Eye (tissue), 1 donor: ENCODE data around the gene ESCO1.
A peak's percentile ranks its signal among the peaks of the same experiment; 100 is the strongest.

Experiments used
- DNase-seq: peaks from one replicate; pipeline ENCODE4 v3.0.0-alpha.2; 2015

Gene ESCO1

DNA sequence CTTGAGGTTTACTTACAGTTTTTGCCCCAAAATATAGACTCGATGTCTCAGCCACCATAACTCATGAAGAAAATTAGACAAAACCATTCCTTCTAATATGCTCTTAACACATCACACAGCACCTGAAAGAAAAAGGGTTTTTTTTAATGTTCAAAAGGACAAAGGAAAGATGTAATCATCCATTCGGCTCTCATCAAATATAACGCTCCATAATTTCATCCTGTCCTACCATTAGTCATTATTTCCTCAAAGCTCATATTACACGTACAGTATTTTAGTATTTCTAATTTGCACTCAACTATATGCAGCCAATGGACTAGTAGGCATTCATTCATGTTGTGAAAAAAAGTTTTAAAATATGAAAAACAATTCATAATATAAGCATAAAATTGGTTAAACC lies 24.8 kb downstream of the ESCO1 start:
- no peak for DNase-seq

DNA sequence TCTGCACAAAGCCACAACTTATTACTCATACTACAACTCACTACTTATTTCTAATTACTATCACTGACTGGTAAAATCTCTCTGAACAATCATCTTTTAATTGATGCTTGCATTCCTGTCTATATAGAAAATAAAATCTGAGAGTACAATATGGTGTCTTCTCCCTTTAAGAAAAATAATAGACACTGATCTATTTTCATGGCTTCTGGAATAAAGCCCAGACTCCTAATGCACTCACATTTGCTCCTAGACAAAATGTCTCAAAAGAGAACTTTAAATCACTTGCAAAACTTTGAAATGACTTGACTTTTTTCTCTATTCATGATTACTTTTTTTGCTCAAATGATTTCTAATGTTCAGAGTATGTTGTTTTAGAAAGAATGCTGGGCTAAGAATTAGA lies 28.7 kb downstream of the ESCO1 start:
- no peak for DNase-seq

DNA sequence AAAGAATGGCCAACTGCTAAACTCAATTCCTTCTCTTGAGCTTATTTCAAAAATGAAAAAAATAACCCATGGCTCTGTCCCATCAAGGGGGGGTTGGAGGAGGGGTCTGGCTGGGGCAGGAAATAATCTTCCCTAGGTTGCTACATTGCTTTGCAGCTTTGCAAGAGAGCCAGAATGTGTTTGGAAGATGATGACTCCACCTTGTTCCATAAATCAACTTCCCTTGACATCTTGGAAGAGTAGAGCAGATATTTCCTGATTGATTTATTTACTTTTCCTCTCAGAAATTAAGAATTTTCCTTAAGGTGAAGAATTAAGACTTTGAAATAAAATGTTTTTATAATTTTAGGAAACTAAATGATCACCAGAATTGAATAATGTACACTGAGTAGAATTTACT lies 41.3 kb downstream of the ESCO1 start:
- no peak for DNase-seq

DNA sequence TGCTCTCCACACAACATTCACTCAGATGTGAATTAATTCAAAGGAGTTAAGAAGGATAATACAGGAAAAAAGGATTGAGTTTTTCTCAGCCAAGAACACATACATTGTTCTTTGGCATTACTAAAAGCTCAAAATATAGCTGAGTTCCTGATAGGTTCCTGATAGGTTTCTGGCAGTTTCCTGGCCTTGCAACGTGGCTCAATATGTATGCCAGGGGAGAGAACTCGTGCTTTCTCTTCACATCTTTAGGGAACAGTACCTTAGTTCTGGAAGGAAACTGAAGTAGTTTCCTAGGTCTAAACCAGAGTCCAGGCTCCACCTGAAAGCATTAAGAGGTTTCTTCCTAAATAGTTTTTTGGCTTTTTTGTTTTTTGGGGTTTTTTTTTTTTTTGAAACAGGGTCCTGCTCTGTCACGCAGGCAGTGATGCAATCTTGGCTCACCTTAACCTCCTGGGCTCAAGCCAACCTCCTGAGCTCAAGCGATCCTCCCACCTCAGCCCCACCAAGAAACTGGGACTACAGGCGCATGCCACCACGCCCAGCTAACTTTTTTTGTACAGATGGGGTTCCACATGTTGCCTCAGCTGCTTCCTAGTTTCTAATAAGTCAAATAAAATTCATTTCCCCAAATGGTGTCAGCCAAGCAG lies 42.8 kb downstream of the ESCO1 start:
- DNase-seq: no peak

DNA sequence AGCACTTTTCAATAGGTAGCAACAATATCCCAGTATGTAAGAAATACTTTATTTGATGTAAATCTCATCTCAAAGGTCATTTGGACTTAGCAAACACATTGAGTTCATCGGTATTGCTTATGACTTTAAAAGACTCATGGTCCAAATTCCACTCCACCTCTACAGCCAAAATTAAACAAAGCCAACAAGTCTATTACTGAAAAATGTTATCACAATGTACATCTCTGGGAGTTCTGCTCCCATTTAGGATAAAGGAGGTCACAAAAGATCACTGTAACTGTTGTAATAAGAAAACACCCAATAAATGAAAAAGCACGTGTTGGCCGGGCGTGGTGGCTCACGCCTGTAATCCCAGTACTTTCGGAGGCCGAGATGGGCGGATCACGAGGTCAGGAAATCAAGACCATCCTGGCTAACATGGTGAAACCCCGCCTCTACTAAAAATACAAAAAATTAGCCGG lies 50.0 kb downstream of the ESCO1 start:
- DNase-seq: no peak

DNA sequence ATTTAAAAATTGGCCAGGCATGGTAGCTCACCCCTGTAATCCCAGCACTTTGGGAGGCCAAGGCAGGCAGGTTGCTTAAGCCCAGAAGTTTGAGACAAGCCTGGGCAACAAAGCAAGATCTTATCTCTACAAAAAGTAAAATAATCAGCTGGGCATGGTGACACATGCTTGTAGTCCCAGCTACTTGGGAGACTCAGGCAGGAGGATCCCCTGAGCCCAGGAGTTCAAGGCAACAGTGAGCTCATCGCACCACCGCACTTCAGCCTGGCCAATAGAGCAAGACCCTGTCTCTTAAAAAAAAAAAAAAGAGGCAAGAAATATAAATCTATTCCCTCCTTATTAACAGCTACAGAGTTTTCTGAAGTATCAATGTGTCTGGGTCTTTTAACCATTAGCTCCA lies 51.9 kb downstream of the ESCO1 start:
- DNase-seq: no peak

DNA sequence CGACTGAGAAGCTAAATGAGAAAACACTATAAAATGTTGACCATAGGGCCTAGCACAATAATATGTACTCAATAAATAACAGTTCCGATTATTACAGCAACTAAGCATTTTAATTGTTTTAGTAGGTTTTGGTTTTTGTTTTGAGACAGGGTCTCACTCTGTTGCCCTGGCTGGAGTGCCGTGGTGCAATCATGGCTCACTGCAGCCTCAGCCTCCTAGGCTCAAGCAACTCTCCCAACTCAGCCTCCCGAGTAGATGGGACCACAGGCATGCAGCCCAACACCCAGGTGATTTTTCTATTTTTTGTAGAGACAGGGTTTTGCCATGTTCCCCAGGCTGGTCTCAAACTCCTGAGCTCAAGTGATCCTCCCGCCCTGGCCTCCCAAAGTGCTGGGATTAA lies 54.1 kb downstream of the ESCO1 start:
- no peak for DNase-seq

DNA sequence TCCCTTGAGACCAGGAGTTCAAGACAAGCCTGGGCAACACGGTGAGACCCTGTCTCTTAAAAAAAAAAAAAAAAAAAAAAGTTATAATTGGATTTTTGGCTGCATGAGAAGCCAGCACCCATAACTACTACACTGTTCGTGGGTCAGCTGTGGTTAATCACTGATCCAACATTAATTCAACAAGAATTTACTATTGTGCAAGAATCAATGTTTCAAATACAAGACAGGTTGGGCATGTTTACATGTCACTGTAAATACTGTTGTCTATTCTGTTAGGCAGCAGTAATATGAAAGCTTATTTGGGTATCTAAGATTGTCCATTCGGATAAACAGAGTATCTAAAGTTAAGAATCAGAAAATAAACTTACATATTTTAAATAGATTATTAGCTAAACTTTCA lies 62.3 kb downstream of the ESCO1 start:
- DNase-seq: no peak

DNA sequence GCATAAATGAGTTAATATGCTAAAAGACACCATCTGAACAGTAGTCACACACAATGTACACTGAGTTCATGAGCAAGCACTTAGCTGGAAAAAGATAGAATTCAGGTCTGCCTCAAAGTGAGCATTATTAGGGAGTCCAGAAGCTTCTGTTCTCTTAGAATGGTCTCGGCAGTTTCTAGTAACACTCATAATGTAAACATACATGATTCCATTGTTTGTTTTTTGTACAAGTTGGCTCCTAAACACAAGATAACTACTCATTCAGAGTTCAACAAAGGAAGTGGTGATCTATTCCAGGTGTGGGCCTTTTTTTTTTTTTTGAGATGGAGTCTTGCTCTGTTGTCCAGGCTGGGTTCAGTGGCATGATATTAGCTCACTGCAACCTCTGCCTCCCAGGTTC lies 66.2 kb downstream of the ESCO1 start:
- DNase-seq: no peak

DNA sequence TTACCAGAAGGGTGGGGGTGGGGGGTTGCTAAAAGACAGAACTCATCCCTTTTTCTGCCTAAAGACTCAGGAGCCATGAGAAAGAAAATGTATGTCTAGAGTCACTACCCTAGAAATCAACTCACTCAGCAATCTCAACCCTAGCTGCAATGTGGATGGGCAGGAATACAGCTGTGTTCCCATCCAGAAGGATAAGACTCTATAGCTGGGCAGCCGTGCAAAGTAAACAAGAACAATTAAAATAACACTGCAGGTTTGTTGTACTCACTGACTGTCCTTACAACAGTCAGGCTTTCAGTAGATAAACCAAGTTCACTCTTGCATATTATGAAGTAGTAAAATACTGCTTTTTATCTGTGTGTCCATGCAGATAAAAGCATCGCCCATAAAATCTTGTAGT lies 74.0 kb downstream of the ESCO1 start:
- no peak for DNase-seq

DNA sequence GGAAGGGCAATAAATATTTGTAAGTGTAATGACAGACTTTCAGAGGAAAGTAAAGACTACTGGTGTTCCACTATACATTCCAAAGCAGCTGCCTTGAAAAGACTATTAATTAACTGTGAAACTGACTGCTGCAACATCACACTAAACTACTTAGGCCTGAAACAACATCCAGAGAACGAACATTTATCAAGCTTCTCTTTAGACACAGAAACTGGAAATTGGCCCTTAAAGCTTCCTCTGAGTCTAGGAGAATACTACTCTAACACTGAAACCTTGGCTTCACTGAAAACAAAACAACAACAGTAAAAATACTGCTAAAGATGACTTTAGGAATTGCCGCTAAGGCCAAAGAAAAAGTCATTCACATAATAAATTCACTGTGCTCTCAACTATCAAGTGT lies 74.6 kb downstream of the ESCO1 start:
- no peak for DNase-seq

DNA sequence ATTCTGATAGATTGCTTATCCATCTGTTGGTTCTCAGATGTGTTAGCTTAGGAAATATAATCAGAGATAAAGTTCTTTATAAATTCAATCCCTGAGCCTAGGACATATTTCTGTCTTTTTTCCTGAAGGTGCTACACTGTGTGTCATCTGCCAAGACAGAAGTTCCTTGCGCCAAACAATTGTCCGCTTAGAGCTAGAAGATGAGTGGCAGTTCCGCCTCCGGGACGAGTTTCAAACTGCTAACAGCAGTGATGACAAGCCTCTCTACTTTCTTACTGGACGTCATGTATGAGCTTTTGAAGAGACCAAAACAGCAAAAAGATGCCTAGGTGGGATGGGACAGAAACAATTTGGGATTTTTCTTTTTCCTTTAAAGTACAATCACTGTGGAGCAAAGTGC lies 78.0 kb downstream of the ESCO1 start:
- DNase-seq: no peak

DNA sequence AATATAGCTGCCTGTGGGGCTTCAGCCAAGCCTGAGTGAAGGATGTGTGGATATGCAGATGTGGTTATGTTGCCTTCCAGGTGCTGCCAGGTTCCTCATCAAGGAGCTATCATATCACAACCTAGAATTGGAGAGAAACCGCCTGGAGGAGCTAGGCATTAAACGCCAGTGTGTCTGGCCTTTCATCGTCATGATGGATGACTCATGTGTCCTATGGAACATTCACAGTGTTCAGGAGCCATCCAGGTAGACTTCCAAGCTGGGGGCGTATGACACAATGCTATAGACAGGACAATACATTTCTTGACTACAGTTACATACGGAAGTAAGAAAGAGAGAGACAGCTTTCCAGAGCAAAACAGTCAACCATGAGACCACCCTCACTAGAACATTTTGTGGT lies 86.8 kb downstream of the ESCO1 start:
- no peak for DNase-seq

DNA sequence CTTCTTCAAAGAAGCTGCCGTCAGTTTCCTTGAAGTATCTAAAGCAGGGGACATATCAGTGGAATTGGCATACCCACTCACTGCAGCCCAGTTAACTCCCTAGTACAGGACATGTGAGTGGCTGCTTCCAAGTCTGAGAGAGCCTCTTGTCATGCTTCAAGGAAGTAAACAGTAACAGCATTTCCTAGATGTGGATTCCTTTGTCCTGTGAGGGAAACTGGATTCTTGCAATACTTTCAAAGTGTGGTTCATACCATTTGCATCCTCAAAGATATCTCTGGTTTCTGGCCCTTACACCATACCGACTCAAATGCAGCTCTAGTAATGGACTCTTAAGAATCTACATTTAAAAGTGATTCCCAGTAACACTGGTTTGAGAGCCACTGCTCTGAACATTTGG lies 87.2 kb downstream of the ESCO1 start:
- no peak for DNase-seq

DNA sequence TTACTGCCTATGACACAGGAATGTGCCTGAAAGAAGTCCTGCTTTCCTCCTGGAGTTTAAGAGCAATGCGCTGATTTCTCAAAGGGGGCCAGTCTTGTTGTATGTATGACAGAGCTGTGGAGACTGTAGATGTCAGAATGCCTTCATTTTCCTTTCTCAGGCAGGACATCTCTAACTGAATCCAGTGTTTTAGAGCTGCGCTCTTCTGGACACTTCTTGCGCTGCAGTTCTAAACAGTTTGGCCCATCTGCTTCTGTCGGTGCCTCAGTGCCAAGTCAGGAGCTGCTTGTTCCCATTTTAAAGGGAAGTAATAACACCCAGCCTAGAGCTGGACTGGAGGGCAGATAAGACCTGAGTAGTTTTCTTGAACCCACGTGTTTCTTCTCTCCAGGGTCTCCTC lies 91.4 kb downstream of the ESCO1 start:
- DNase-seq: no peak

DNA sequence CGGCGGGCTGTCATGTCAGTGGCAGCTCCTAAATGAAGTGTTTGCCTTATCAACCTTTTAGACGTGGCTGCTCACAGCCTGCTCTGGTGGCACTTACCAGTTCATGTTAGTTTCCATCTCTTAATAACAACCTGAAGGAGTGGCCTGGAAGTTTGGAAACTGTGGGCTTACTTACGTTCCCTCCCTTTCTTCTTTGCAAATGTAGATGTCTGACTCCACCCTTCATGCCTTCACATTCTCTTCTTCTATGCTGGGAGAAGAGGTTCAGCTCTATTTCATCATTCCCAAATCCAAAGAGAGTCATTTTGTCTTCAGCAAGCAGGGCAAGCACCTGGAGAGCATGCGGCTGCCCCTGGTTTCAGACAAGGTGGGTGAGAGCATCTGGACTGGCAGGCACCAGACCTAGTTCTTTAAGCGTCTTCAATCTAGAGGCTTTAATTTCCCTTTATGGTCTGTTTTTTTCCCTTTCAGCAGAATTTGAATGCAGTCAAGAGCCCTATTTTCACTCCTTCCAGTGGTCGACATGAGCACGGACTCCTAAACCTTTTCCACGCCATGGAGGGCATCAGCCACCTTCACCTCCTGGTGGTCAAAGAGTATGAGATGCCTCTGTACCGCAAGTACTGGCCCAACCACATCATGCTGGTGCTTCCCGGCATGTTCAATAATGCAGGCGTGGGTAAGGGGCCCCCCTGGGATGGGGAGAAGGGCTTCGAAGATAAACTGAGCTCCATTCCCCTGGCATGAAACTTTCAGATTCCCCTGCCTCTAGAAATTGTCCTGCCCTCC lies 92.4 kb downstream of the ESCO1 start:
- no peak for DNase-seq

DNA sequence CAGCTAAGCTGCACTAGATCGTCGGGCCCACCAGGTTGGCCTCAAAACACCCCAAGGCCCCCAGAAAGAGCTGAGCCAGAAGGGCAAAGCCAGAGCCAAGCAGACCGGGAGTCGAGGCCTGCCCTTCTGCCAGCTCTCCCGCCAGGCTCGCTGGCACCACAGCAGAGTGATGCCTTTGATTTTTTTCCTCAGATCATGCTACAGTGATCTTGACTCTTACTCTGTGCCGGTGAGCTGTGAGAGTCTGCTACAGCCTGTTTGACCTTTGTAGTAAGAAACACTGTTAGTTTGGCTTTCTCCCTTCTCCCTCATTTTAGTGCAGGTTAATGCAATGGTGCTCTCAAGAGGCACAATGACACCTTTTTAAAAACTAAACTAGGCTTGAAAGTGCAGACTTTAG lies 97.8 kb downstream of the ESCO1 start:
- no peak for DNase-seq

DNA sequence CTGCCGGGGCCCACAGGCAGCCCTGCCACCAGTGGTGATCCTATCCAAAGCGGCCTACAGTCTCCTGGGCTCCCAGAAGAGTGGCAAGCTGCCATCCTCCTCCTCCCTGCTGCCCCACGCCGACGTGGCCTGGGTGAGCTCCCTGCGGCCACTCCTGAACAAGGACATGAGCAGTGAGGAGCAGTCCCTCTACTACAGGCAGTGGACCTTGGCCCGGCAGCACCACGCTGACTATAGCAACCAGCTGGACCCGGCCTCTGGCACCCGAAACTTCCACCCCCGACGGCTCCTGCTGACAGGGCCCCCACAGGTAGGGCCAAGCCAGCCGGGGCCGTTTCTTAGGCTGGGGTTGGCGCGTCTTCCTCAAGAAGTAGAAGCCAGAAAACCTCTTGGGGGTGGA lies 100.5 kb downstream of the ESCO1 start:
- DNase-seq: no peak

DNA sequence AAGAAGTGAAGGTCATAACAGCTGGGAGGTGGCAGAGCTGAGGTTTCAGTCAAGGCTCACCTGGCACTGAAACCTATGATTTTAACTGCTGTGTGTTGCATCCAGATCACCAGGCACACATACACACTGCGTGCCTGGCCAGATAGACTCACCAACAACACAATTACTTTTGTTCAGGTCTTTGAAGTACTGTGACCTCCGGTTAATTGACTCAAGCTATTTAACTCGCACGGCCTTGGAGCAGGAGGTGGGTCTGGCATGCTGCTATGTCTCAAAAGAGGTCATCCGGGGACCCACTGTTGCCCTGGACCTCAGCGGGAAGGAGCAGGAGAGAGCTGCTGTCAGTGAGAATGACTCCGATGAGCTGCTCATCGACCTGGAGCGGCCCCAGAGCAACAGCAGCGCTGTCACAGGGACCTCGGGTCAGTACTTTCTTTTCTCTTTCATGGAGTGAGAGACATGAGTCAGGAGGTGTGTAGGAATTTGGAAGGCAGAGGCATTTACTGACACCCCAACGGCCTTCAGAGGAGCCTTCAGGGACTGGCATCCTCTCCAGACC lies 104.1 kb downstream of the ESCO1 start:
- peak; percentile 53 for DNase-seq

DNA sequence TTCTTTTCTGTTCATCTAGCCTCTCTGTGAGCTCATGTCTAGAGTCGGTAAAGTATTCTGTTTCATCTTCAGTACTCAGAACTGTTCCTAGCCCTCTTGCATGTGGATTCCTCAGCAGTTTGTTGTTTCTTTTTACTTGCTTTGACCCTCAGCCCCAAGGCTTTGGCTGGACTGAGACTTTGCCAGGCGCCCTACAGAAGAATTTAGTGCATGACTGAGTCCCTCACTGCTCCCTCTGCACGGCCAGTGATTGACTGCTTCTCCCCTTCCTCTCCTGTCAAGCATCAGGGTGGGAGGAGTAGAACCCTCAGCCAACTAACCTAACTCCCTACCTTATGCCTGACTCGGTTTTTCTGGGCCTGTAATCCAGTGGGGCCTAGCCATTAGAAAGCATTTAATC lies 109.8 kb downstream of the ESCO1 start:
- no peak for DNase-seq

DNA sequence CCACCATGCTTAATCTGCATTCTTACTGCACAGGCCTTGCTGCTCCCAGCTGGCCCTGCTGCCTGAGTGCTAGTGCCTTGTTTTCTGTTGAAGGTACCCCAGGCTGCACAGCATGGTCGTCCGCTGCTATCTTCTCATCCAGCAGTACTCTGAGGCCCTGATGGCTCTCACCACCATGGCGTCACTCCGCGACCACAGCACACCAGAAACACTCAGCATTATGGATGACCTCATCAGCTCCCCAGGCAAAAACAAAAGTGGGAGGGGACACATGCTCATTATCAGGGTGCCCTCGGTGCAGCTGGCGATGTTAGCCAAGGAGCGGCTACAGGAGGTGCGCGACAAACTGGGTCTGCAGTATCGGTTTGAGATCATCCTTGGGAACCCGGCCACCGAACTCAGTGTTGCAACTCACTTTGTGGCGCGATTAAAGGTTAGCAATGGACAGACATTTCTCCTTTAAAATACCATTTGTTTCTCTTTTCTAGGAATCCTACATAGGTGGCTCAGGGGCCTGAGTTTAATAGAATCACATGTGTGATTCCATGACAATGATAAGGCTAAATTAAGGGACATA lies 110.5 kb downstream of the ESCO1 start:
- no peak for DNase-seq

DNA sequence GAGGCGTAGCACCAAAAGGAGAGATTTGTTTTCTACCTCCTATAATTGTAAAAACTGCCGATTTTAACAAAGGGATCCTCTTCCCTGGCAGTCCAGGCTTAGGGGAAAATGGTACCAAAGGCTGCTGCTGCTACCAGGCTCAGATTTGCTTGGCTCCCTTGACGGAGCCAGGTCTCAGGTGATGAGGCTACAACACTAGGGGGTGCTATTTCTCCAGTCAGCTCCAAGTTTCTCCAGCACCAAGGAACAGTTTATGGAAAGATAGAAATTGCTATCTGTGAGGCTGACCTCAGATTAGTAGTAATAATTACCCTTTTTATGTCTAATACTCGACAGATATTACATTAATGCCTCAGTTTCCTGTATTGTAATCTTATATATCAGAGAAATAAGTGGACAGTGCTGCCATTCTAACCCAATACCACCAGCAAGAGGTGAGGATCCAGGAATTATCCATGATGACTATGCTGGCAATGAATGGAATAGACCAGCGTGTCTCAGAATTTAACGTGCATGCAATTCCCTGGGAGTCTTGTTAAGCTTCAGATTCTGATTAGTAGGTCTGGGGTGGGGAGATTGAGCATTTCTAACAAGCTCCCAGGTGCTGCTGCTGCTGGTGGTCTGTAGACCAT lies 111.3 kb downstream of the ESCO1 start:
- peak; percentile 77 for DNase-seq

DNA sequence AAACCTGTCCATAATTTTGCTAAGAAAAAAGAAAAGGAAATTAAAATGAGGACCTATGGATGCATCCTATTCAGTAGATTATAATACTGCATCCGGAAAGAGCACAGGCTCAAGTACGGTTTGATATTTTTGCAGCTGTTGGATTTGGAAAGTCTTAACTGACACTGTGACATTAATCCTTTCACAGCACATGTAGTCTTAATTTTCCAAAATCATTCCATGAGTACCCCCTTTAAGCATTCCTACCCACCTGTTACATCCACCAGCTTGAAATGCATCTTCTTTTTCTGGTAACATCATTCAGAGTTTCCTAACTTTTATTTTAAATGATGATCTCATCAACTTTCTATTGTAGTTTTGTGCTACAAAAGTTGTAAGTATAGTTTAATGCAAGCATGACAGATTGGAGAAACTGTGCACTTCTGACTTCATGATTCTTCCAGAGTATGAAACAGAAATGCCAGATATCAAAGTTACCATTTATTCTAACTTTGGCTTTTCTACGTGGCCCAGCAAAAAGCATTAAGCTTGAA lies 113.5 kb downstream of the ESCO1 start:
- DNase-seq: peak; percentile 25
